Activated effector memory CD4-positive, alpha-beta T cell treated with Interleukin-2 at 50 U/mL for 16 hours (primary cell): ENCODE data around the gene TMEM14B.
"Not testable (repeated sequence)": the region's sequence is repeated elsewhere in the genome, so short reads cannot be mapped to it uniquely, and the experiment has no call there.

Experiments used
- DNase-seq: peaks from one replicate; pipeline ENCODE4 v3.0.0-alpha.2; 2020

The TMEM14B gene

DNA sequence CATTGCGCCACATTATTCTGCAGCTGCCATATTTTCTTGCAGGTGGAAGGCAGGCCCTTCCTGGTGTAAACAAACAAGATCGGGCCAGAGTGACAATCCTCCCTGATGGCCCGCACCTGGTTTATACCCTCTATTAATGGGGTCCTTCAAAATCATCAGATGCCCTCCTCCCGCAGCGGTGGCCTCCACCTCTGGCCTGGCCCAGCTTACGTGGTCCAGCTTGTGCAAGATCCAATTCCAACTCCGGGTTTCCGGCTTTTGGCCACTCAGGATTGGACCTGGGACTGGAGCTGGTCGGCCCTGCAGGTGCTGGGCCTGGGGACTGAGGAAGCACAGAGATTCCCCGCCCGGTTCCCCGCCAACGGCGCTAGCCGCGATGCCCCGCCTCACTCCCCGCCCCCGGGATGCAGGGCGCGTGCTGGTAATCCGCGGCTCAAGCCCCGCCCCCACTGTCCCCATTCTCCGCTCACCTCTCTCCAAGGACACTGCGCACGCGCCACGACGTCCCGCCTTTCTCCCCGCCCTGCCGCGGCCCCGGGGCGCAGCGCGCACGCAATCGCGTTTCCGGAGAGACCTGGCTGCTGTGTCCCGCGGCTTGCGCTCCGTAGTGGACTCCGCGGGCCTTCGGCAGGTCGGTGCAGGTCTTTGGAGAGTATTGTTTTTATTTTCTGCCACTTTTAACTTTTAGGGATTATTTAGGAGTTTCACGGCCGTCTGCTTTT is at the start of gene TMEM14B:
Gene TMEM14B (plus strand): TSS at position 555 of the 722 bp plus-strand sequence. CDS start 1,441 bp downstream, outside the sequence.
- DNase-seq, result peak; percentile 99

DNA sequence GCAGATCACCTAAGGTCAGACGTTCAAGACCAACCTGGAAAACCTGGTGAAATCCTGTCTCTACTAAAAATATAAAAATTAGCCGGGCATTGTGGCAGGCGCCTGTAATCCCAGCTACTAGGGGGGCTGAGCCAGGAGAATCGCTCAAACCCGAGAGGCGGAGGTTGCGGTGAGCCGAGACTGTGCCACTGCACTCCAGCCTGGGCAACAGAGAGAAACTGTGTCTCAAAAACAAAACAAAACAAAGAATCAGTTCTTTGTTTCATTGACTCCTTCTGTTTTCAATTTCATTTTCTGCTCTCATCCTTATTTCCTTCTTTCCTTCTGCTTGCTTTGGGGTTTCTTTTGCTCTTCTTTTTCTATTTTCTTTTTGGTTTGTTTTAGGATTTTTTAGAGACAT is 33.6 kb upstream of the TMEM14B start:
- no peak for DNase-seq

- DNase-seq, result no peak
Observed at GRCh38 chr6:10719296-10719963, 28.2 kb upstream of the TMEM14B start.

DNA sequence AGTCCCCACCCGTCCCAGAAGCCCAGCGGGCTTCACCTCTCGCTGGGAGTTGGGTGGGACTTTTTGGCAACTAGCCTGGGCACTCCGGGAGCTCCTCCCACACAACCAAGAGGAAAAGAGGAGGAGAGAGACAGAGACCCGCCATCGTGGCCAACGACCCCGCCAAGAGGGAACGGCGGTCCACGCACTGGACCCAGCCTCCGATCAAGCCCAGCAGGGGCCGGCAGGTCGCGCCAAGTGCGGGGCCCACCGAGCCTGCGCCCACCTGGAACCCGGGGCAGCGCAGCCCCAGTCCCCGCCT is 27.7 kb upstream of the TMEM14B start:
- DNase-seq, result no peak

DNA sequence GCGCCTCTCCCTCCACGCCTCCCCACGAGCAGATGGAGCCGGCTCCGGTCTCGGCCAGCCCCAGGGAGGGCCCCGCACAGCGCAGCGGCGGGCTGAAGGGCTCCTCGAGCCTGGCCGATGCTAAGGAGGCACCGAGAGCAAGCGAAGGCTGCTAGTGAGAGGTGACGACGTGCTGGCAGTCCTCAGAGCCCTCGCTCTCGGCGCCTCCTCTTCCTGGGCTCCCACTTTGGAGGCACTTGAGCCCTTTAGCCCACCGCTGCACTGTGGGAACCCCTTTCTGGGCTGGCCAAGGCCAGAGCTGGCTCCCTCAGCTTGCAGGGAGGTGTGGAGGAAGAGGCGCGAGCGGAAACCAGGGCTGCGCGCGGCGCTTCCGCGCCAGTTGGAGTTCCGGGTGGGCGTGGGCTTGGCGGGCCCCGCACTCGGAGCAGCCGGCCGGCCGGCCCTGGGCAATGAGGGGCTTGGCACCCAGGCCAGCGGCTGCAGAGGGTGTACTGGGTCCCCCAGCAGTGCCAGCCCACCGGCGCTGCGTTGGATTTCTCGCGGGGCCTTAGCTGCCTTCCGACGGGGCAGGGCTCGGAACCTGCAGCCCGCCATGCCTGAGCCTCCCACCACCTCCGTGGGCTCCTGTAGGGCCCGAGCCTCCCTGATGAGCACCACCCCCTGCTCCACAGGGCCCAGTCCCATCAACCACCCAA is 27.2 kb upstream of the TMEM14B start:
- peak; percentile 56 for DNase-seq

GRCh38 chr6:10720960-10721849 is 26.4 kb upstream of the TMEM14B start:
- not testable (repeated sequence) for DNase-seq

GRCh38 chr6:10721850-10722569 is 25.6 kb upstream of the TMEM14B start:
- no peak for DNase-seq

GRCh38 chr6:10722570-10722819 is 25.1 kb upstream of the TMEM14B start:
- no peak for DNase-seq

- peak; percentile 73 for DNase-seq
Observed at GRCh38 chr6:10722820-10723566, 24.6 kb upstream of the TMEM14B start, which contains the start of gene TMEM14C. Gene TMEM14C (plus strand): TSS chr6:10723070. CDS start chr6:10724614, 1,544 bp downstream.

GRCh38 chr6:10723567-10723881 is 24.1 kb upstream of the TMEM14B start:
- DNase-seq, result no peak

DNA sequence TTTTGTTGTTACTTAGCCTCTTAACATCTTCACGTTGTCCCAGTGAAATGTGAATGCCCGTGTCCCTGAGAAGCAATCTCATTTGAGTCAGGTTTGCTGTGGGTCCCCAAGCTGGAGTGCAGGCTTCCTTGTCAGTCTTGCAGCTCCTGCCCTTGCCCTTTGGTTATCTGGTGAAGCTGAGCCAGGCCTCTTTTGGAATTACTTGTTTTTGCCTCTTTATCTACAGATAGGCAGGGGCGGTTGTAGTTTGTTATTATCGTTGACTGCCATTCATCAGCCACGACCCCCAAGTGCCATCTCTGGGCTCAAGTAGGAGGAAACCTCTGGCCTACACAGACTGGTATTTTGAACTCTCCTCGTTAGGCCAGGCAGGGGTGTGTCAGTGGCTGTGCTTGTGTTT is 22.6 kb upstream of the TMEM14B start:
- no peak for DNase-seq

DNA sequence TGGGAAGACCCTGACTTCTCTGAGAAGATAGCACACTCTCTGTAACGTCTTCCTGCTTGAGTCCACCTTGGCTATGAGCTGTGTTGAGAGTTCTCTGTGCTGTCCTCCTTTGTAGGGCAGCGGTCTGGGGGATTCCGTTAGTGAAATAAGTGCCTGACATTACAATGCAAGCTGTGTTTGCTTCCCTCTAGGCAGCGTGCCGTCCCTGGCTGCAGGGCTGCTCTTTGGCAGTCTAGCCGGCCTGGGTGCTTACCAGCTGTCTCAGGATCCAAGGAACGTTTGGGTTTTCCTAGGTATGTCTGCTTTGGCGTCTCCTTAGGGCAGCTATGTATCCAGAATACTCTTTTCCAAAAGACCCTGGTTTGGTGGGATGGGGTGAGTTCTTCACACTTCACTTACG is 21.9 kb upstream of the TMEM14B start:
- DNase-seq, result no peak

GRCh38 chr6:10730254-10730653 is 17.4 kb upstream of the TMEM14B start:
- DNase-seq, result no peak

DNA sequence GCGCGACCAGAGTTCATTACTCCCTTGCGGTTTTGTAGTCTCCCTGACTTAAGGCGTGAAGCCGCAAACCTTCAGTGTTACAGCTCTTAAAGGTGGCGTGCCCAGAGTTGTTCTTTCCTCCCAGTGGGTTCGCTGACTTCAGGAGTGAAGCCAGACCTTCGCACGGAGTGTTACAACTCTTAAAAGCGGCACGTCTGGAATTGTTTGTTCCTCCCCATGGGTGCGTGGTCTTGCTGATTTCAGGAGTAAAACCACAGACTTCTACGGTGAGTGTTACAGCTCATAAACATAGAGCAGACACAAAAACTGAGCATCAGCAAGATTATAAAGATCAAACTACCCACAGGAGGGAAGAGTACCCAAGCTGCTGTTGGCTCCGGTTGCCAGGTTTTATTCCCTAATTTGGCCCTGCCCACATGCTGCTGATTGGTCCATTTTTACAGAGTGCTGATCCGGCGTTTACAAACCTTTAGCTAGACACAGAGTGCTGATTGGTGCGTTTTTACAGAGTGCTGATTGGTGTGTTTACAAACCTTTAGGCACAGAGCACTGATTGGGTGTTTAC is 14.4 kb upstream of the TMEM14B start:
- DNase-seq, result no peak

DNA sequence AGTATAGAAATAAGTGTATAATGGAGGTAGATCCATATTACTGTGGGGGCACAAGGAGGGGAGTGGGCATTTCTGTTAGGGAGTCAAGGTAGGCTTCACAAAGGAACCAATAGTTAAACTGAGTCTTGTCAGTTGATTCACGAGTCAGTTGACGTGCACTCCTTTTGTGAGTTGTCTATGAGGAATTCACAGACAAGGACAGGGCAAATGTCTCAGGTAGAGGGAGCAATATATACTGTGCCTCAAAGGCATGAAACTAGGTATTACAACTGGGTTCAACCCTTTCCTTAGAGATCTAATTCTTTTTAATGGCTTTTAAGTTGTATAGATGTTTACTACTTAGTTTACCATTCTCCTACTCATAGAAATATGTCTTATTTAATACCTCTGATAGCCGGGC is 13.7 kb upstream of the TMEM14B start:
- DNase-seq, result no peak

DNA sequence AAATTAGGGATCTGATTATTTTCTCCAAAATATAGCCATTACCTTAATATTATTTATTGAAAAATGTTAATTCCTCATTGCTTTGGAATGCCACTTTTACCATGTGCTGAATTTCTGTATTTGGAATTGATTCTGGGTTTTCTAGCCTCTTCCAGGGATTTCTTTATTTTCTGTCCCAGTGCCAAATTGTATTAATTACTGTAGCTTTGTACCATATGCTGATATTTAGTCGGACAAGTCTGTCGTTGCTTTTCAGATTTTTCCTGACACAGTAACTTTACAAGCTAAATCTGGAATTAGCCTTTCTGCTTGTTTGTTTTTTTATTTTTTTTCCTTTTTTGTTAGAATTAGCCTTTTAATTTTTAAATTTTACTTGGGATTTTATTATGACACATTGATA is 10.9 kb upstream of the TMEM14B start:
- no peak for DNase-seq

DNA sequence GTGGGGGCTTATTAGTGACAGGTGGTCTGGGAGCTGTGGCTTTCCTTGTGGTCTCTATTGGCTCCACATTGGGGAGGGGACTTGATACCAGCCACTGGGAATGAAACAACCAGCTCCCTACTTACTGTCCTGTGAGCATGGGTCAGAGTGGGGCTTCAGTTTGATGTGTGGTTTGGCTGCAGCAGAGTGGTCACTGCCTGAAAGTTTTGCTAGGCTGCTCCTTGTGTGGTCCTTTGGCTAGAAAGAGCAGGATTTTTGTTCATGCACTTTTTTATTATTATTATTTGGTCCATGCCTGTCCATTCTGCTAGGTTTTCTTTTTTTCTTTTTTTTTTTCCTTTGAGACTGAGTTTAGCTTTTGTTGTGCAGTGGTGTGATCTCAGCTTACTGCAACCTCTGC is 7.5 kb upstream of the TMEM14B start:
- no peak for DNase-seq

- not testable (repeated sequence) for DNase-seq
Observed at GRCh38 chr6:10741643-10742042, 6.0 kb upstream of the TMEM14B start.

GRCh38 chr6:10742251-10742650 is 5.4 kb upstream of the TMEM14B start:
- DNase-seq, result no peak

GRCh38 chr6:10743515-10743914 is 4.1 kb upstream of the TMEM14B start:
- DNase-seq, result no peak

DNA sequence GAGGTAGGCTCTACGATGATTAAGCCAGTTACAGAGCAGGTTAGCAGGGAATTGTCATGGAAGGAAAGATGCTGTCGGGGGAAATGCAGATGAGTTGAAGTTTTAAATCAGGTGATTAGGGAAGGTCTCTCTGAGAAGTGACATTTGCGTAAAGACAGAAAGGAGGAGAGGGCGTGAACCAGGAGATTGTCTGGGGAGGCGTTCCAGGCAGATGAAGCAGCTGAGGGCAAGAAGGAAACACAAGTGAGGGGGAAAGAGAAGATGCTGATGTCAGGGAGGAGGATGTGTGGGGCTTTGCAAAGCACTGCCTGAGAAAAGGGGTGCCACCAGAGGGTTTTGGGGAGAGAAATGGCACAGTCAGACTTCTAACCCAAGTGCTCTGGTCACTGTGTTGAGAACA is 2.5 kb upstream of the TMEM14B start:
- DNase-seq, result no peak

- no peak for DNase-seq
Observed at GRCh38 chr6:10746915-10747250, 722 bp upstream of the TMEM14B start.
